ENCODE measurements around the gene DYNC1H1.

The DYNC1H1 gene

GRCh38 chr14:101945171-101945570 is 19.2 kb upstream of the DYNC1H1 start:
- no peak for DNase-seq

GRCh38 chr14:101947577-101947903 is 16.8 kb upstream of the DYNC1H1 start:
- no peak for DNase-seq

- DNase-seq = peak; percentile 100
These were observed 16.3 kb upstream of the DYNC1H1 start for GRCh38 chr14:101947904-101948665.

- no peak for DNase-seq
These were observed 15.6 kb upstream of the DYNC1H1 start for GRCh38 chr14:101948666-101949216.

- peak; percentile 37 for DNase-seq
These were observed 14.3 kb upstream of the DYNC1H1 start for GRCh38 chr14:101950100-101950499.

GRCh38 chr14:101950516-101951215 is 13.7 kb upstream of the DYNC1H1 start:
- DNase-seq = no peak

- no peak for DNase-seq
These were observed 11.2 kb upstream of the DYNC1H1 start for GRCh38 chr14:101953151-101953550.

- DNase-seq = no peak
These were observed 9.9 kb upstream of the DYNC1H1 start for GRCh38 chr14:101954501-101954900.

GRCh38 chr14:101955695-101956161 is 8.6 kb upstream of the DYNC1H1 start:
- DNase-seq = no peak

GRCh38 chr14:101956179-101956885 is 8.0 kb upstream of the DYNC1H1 start:
- DNase-seq = no peak

GRCh38 chr14:101957406-101958234 is 6.8 kb upstream of the DYNC1H1 start:
- peak; percentile 95 for DNase-seq

- DNase-seq = no peak
These were observed 5.8 kb upstream of the DYNC1H1 start for GRCh38 chr14:101958418-101959180.

GRCh38 chr14:101959277-101959676 is 5.1 kb upstream of the DYNC1H1 start:
- DNase-seq = no peak

GRCh38 chr14:101960225-101960624 is 4.1 kb upstream of the DYNC1H1 start:
- peak; percentile 76 for DNase-seq

GRCh38 chr14:101961011-101961721 is 3.2 kb upstream of the DYNC1H1 start:
- peak; percentile 93 for DNase-seq

GRCh38 chr14:101961746-101962502 is 2.4 kb upstream of the DYNC1H1 start:
- DNase-seq = no peak

- no peak for DNase-seq
These were observed 1.9 kb upstream of the DYNC1H1 start for GRCh38 chr14:101962503-101962874.

GRCh38 chr14:101963052-101963451 is 1.3 kb upstream of the DYNC1H1 start:
- DNase-seq = no peak

- DNase-seq = no peak
These were observed 597 bp upstream of the DYNC1H1 start for GRCh38 chr14:101963656-101964296.

- peak; percentile 88 for DNase-seq
These were observed 790 bp downstream of the DYNC1H1 start for GRCh38 chr14:101965181-101965544.

Measured in hematopoietic multipotent progenitor cell treated with erythropoietin and hydrocortisone succinate and interleukin-3 and kit ligand, for 4 days (in vitro differentiated cells).